DOHH2 (cell line): ENCODE data around the gene CRYBG1.

Experiments
- H3F3A ChIP-seq: fragments of 200-600 bp; sonication (generic), shearing (Covaris generic); 2 replicates; pipeline ENCODE4 v1.6.0; 2016; ENCODE audit warnings: antibody characterized with exemption, mild to moderate bottlenecking; ENCODE audit not compliant: control insufficient read depth, insufficient read depth
- H3K27ac ChIP-seq: fragments of 200-600 bp; sonication (generic); 2 replicates; pipeline ENCODE4 v1.5.1; 2014; ENCODE audit warnings: low read depth, mild to moderate bottlenecking, low read length, moderate library complexity
- H3K27me3 ChIP-seq: fragments of 200-600 bp; sonication (generic); 2 replicates; pipeline ENCODE4 v1.6.1; 2014; ENCODE audit warnings: mild to moderate bottlenecking, low read length, mixed read lengths; ENCODE audit not compliant: control insufficient read depth
- H3K36me3 ChIP-seq: fragments of 200-600 bp; sonication (generic); 2 replicates; pipeline ENCODE4 v1.6.1; 2014; ENCODE audit warnings: mild to moderate bottlenecking, low read length, moderate library complexity, mixed read lengths; ENCODE audit not compliant: control insufficient read depth
- H3K4me1 ChIP-seq: fragments of 200-600 bp; sonication (generic); 2 replicates; pipeline ENCODE4 v1.6.1; 2014; ENCODE audit warnings: mild to moderate bottlenecking, low read length, mixed read lengths; ENCODE audit not compliant: control insufficient read depth
- H3K4me2 ChIP-seq: fragments of 200-600 bp; sonication (generic); 2 replicates; pipeline ENCODE4 v1.6.0; 2014; ENCODE audit warnings: mild to moderate bottlenecking, low read length, moderate library complexity
- H3K4me3 ChIP-seq: fragments of 200-600 bp; sonication (generic); 2 replicates; pipeline ENCODE4 v1.5.1; 2014; ENCODE audit warnings: mild to moderate bottlenecking, low read length, mixed read lengths
- H3K79me2 ChIP-seq: fragments of 200-600 bp; sonication (generic); 2 replicates; pipeline ENCODE4 v1.6.1; 2014; ENCODE audit warnings: mild to moderate bottlenecking, low read length, mixed read lengths; ENCODE audit not compliant: control insufficient read depth
- H3K9me2 ChIP-seq: fragments of 200-600 bp; sonication (generic); replicated peaks from 2 replicates; pipeline ENCODE4 v1.6.1; 2014; ENCODE audit warnings: mild to moderate bottlenecking, low read length, mixed read lengths; ENCODE audit not compliant: control insufficient read depth
- H3K9me3 ChIP-seq: fragments of 200-600 bp; sonication (generic); 2 replicates; pipeline ENCODE4 v1.6.1; 2014; ENCODE audit warnings: antibody characterized with exemption, low read length, mixed read lengths; ENCODE audit not compliant: control insufficient read depth, insufficient read depth
- H4K20me1 ChIP-seq: fragments of 200-600 bp; sonication (generic); 2 replicates; pipeline ENCODE4 v1.6.0; 2014; ENCODE audit warnings: low read depth, mild to moderate bottlenecking, antibody characterized with exemption, low read length, moderate library complexity; ENCODE audit not compliant: control insufficient read depth, insufficient read depth
- CTCF ChIP-seq: fragments of 200-600 bp; sonication (generic); IDR thresholded peaks from one replicate; pipeline ENCODE4 v1.5.1; 2014; ENCODE audit warnings: antibody characterized with exemption, mild to moderate bottlenecking, low read depth, low read length; ENCODE audit not compliant: poor library complexity, severe bottlenecking
- EZH2phosphoT487 ChIP-seq: fragments of 200-600 bp; sonication (generic); IDR thresholded peaks from 2 replicates; pipeline ENCODE4 v1.6.1; 2017; ENCODE audit warnings: borderline replicate concordance, mild to moderate bottlenecking, antibody characterized with exemption, low read length, moderate library complexity, mixed read lengths

The CRYBG1 gene

DNA sequence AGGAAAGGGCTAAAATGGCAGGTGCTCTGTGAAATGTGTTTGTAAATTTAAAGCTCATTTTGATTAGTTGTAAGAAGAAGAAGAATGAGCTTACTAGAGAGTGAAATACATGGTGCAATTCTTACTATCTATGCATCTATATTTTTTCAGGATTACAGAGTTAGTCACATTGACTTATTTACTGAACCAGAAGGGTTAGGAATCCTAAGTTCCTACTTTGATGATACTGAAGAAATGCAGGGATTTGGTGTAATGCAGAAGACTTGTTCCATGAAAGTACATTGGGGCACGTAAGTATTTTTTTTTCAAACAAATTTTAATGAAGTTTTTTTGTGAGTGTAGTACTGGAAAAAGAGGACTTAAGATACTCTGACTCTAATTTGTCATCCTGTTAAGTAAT is 169.5 kb downstream of the CRYBG1 start:
- peaks cover 5% of the 10 kb centered on the region; the same call in 1 of the 2 replicates for H3F3A ChIP-seq
- H3K79me2 ChIP-seq: peaks cover 20% of the 10 kb centered on the region
- no peaks in the 10 kb centered on the region for H3K9me2 ChIP-seq
- H3K27me3 ChIP-seq: no peaks in the 10 kb centered on the region
- H3K4me3 ChIP-seq: no peak overlapping the region
- no peaks in the 10 kb centered on the region for H3K9me3 ChIP-seq
- no peak overlapping the region for H3K4me2 ChIP-seq
- TF ChIP-seq EZH2phosphoT487: no peak
- TF ChIP-seq CTCF: no peak
- peaks cover 95% of the 10 kb centered on the region for H3K36me3 ChIP-seq
- H3K27ac ChIP-seq: no peak overlapping the region
- no peaks in the 10 kb centered on the region for H4K20me1 ChIP-seq
- peaks cover 24% of the 10 kb centered on the region for H3K4me1 ChIP-seq

GRCh38 chr6:106530502-106530901 is 170.0 kb downstream of the CRYBG1 start:
- H3K9me3 ChIP-seq: no peaks in the 10 kb centered on the region
- TF ChIP-seq CTCF (no peak), EZH2phosphoT487 (no peak)
- peaks cover 15% of the 10 kb centered on the region for H3K79me2 ChIP-seq
- no peaks in the 10 kb centered on the region for H3K9me2 ChIP-seq
- no peak overlapping the region for H3K4me3 ChIP-seq
- peaks cover under 1% of the 10 kb centered on the region; the same call in 1 of the 2 replicates for H3F3A ChIP-seq
- H3K27me3 ChIP-seq: no peaks in the 10 kb centered on the region
- no peak overlapping the region for H3K4me2 ChIP-seq
- H3K4me1 ChIP-seq: peaks cover 19% of the 10 kb centered on the region
- H3K36me3 ChIP-seq: peaks cover 95% of the 10 kb centered on the region
- no peaks in the 10 kb centered on the region for H4K20me1 ChIP-seq
- H3K27ac ChIP-seq: no peak overlapping the region

DNA sequence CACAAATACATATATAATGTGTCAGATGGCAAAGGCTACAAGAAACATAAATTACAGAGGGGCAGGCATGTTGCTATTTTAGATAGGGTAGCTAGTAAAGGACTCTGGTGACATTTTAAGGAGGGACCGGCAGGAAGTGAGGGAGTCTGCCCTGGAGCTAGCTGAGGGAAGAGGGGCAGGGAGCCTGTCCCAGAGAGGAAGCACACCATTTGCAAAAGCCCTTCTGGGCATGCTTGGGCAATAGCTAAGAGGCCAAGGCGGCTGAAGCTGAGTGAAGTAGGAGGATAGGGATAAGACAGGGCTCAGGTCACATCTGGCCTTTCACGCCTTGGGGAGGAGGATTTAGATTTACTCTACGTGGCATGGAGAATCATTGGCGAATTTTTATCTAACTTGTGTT is 172.5 kb downstream of the CRYBG1 start:
- TF ChIP-seq CTCF: no peak
- TF ChIP-seq EZH2phosphoT487: no peak
- no peak overlapping the region for H3K4me2 ChIP-seq
- no peaks in the 10 kb centered on the region for H3F3A ChIP-seq
- H3K9me3 ChIP-seq: no peaks in the 10 kb centered on the region
- peaks cover 12% of the 10 kb centered on the region for H3K4me1 ChIP-seq
- no peaks in the 10 kb centered on the region for H4K20me1 ChIP-seq
- H3K79me2 ChIP-seq: peaks cover 5% of the 10 kb centered on the region; the same call in 1 of the 2 replicates
- no peak overlapping the region for H3K4me3 ChIP-seq
- H3K27me3 ChIP-seq: no peaks in the 10 kb centered on the region
- H3K36me3 ChIP-seq: peaks cover 91% of the 10 kb centered on the region
- no peaks in the 10 kb centered on the region for H3K9me2 ChIP-seq
- H3K27ac ChIP-seq: no peak overlapping the region

GRCh38 chr6:106534004-106534403 is 173.5 kb downstream of the CRYBG1 start:
- Histone ChIP-seq H3K4me1 (peaks cover 15% of the 10 kb centered on the region), H3K9me3 (no peaks in the 10 kb centered on the region), H3K79me2 (peaks cover 5% of the 10 kb centered on the region; the same call in 1 of the 2 replicates), H3K27ac (no peak overlapping the region), H3K36me3 (peaks cover 86% of the 10 kb centered on the region), H3K9me2 (no peaks in the 10 kb centered on the region), H3K27me3 (no peaks in the 10 kb centered on the region), H3K4me2 (no peak overlapping the region), H3K4me3 (no peak overlapping the region), H4K20me1 (no peaks in the 10 kb centered on the region), H3F3A (no peaks in the 10 kb centered on the region)
- no peak for TF ChIP-seq EZH2phosphoT487
- TF ChIP-seq CTCF: no peak
